IMR-90 (cell line): ENCODE data around the gene CREB5. TPM values are rescaled to one million over a fixed set of nuclear protein-coding genes. Genes with fewer than 3 reads are reported as not detected.

Experiments
- ATAC-seq: fragments of 200-7000 bp; cut with Tn5 transposase; 2 replicates; pipeline ENCODE4 v1.9.1; 2020; ENCODE audit warnings: low read depth, mild to moderate bottlenecking, moderate library complexity
- BruUV-seq: library from RNA; stranded (reverse); fragments of 400-500 nt; replicated peaks from 2 replicates; lab custom pipeline; 2021; lab: Mats Ljungman, UMichigan
- CTCF ChIA-PET: fragments of 300-600 bp; formaldehyde crosslinking; extraction: SDS; loops from one replicate; lab custom pipeline; 2021; ENCODE audit warnings: antibody characterized with exemption; lab: Yijun Ruan, JAX
- POLR2A ChIA-PET: fragments of 300-600 bp; sonication (Branson Sonifier 250); formaldehyde crosslinking; loops from one replicate; lab custom pipeline; 2022; ENCODE audit warnings: antibody characterized with exemption; ENCODE audit not compliant: unreplicated experiment; lab: Charles Lee
- DNase-seq: peaks from one replicate; pipeline ENCODE4 v3.0.0; 2013
- H2AFZ ChIP-seq: replicated peaks from 2 replicates; pipeline ENCODE3; 2013; ENCODE audit warnings: low read length, mild to moderate bottlenecking; ENCODE audit not compliant: poor library complexity
- H2AK5ac ChIP-seq: 2 replicates; pipeline ENCODE4 v1.6.1; 2013; ENCODE audit warnings: low read depth, low read length, inconsistent platforms
- H2AK9ac ChIP-seq: replicated peaks from 2 replicates; pipeline ENCODE3; 2013; ENCODE audit warnings: mild to moderate bottlenecking, low read depth, low read length, moderate library complexity; ENCODE audit not compliant: poor library complexity
- H2BK120ac ChIP-seq: 2 replicates; pipeline ENCODE4 v1.6.1; 2013; ENCODE audit warnings: low read depth, low read length, inconsistent platforms
- H2BK15ac ChIP-seq: 3 replicates; pipeline ENCODE4 v1.6.1; 2013; ENCODE audit warnings: low read depth, low read length, inconsistent platforms
- H2BK20ac ChIP-seq: 2 replicates; pipeline ENCODE4 v1.6.1; 2013; ENCODE audit warnings: low read depth, mild to moderate bottlenecking, inconsistent platforms, low read length, moderate library complexity
- H2BK5ac ChIP-seq: 2 replicates; pipeline ENCODE4 v1.6.1; 2013; ENCODE audit warnings: mild to moderate bottlenecking, low read depth, low read length, inconsistent platforms; ENCODE audit not compliant: poor library complexity, severe bottlenecking
- H3K14ac ChIP-seq: replicated peaks from 2 replicates; pipeline ENCODE4 v1.6.1; 2013; ENCODE audit warnings: low read depth, low read length, inconsistent platforms
- H3K18ac ChIP-seq: 2 replicates; pipeline ENCODE4 v1.6.1; 2013; ENCODE audit warnings: low read depth, low read length, control low read depth
- H3K23ac ChIP-seq: 2 replicates; pipeline ENCODE4 v1.6.1; 2013; ENCODE audit warnings: low read depth, low read length, inconsistent platforms
- H3K27ac ChIP-seq: 2 replicates; pipeline ENCODE4 v1.5.1; 2013; ENCODE audit warnings: mild to moderate bottlenecking, control low read depth, low read length; ENCODE audit not compliant: insufficient read depth
- H3K27me3 ChIP-seq: 2 replicates; pipeline ENCODE4 v1.6.1; 2013; ENCODE audit warnings: low read length; ENCODE audit not compliant: control insufficient read depth, insufficient read depth
- H3K36me3 ChIP-seq: 2 replicates; pipeline ENCODE4 v1.6.1; 2013; ENCODE audit warnings: low read length, mixed read lengths; ENCODE audit not compliant: control insufficient read depth, insufficient read depth
- H3K4ac ChIP-seq: 2 replicates; pipeline ENCODE4 v1.6.1; 2013; ENCODE audit warnings: low read depth, low read length, inconsistent platforms
- H3K4me1 ChIP-seq: 2 replicates; pipeline ENCODE4 v1.6.1; 2013; ENCODE audit warnings: low read length, mixed read lengths; ENCODE audit not compliant: control insufficient read depth, insufficient read depth
- H3K4me2 ChIP-seq: 2 replicates; pipeline ENCODE4 v1.6.1; 2013; ENCODE audit warnings: low read depth, mild to moderate bottlenecking, control low read depth, low read length, moderate library complexity
- H3K4me3 ChIP-seq: 2 replicates; pipeline ENCODE4 v1.5.1; 2013; ENCODE audit warnings: low read depth, mild to moderate bottlenecking, control low read depth, low read length, moderate library complexity; ENCODE audit not compliant: insufficient read depth
- H3K56ac ChIP-seq: 2 replicates; pipeline ENCODE4 v1.6.1; 2013; ENCODE audit warnings: low read length, inconsistent platforms; ENCODE audit not compliant: insufficient read depth; ENCODE audit errors: extremely low read depth
- H3K79me1 ChIP-seq, 2 experiments: 2 replicates each; pipeline ENCODE4 v1.6.1; 2013; ENCODE audit warnings: low read length in 2 of 2, inconsistent platforms in 1 of 2, low read depth in 1 of 2
- H3K9ac ChIP-seq: 2 replicates; pipeline ENCODE4 v1.6.1; 2013; ENCODE audit warnings: low read depth, low read length, control low read depth
- H3K9me1 ChIP-seq: 2 replicates; pipeline ENCODE4 v1.6.1; 2013; ENCODE audit warnings: low read length, inconsistent platforms; ENCODE audit not compliant: insufficient read depth
- H3K9me3 ChIP-seq: 2 replicates; pipeline ENCODE4 v1.6.1; 2013; ENCODE audit warnings: low read length; ENCODE audit not compliant: control insufficient read depth, insufficient read depth
- H4K20me1 ChIP-seq: 2 replicates; pipeline ENCODE4 v1.6.1; 2013; ENCODE audit warnings: low read length, inconsistent platforms; ENCODE audit not compliant: insufficient read depth
- H4K5ac ChIP-seq: 2 replicates; pipeline ENCODE4 v1.6.1; 2013; ENCODE audit warnings: mild to moderate bottlenecking, low read depth, low read length, control low read depth
- H4K8ac ChIP-seq, 2 experiments: 2 replicates each; pipeline ENCODE4 v1.6.1; 2013; ENCODE audit warnings: low read depth in 2 of 2, low read length in 2 of 2, control low read depth in 1 of 2, inconsistent platforms in 1 of 2
- H4K91ac ChIP-seq: 2 replicates; pipeline ENCODE4 v1.6.1; 2013; ENCODE audit warnings: low read depth, low read length, inconsistent platforms; ENCODE audit not compliant: insufficient read depth
- BHLHE40 ChIP-seq: fragments of 150-350 bp; IDR thresholded peaks from 2 replicates; pipeline ENCODE4 v1.6.1; 2016; ENCODE audit warnings: mild to moderate bottlenecking, low read depth, low read length
- CHD1 ChIP-seq: IDR thresholded peaks from 2 replicates; pipeline ENCODE4 v1.6.1; 2012; ENCODE audit warnings: low read depth, low read length, improper control_type of control experiment
- NFE2L2 ChIP-seq: fragments of 150-350 bp; IDR thresholded peaks from 2 replicates; pipeline ENCODE4 v1.6.1; 2016; ENCODE audit warnings: low read depth, mild to moderate bottlenecking, low read length
- POLR2A ChIP-seq: IDR thresholded peaks from 2 replicates; pipeline ENCODE4 v1.6.1; 2012; ENCODE audit warnings: mild to moderate bottlenecking, low read depth, low read length
- RAD21 ChIP-seq: IDR thresholded peaks from 2 replicates; pipeline ENCODE4 v1.6.1; 2012; ENCODE audit warnings: low read length, improper control_type of control experiment
- RCOR1 ChIP-seq: IDR thresholded peaks from 2 replicates; pipeline ENCODE4 v1.6.1; 2012; ENCODE audit warnings: mild to moderate bottlenecking, low read length, improper control_type of control experiment; ENCODE audit not compliant: insufficient replicate concordance
- WGBS, 2 experiments: methylation state at CpG; one replicate each; pipeline versions ENCODE4 v1.1.5 to v1.1.7; 2013; ENCODE audit warnings: missing lambda C conversion rate in 2 of 2; ENCODE audit not compliant: insufficient read length in 1 of 2; ENCODE audit errors: extremely low coverage in 2 of 2; 5-methylcytosine and 5-hydroxymethylcytosine counted together
- dilution Hi-C: fragments of 300-500 bp; cut with HindIII; formaldehyde crosslinking; loops from one replicate; pipeline ENCODE4 v1.14.3; 2018; ENCODE audit warnings: low sequenced_read_pairs; ENCODE audit not compliant: unreplicated experiment
- in situ Hi-C: fragments of 300-500 bp; cut with MboI; formaldehyde crosslinking; loops from 3 replicates; pipeline ENCODE4 v1.14.3; 2019; ENCODE audit warnings: low sequenced_read_pairs, inconsistent platforms, mixed read lengths
- intact Hi-C: fragments of 100-400 bp; cut with micrococcal nuclease; formaldehyde crosslinking; loops from 2 replicates; pipeline ENCODE4 v1.10.0; 2022
- polyA plus RNA-seq, 3 experiments: library from polyadenylated mRNA; depleted of rRNA; stranded (reverse); fragments of >200 nt; gene quantifications; 2 replicates each; pipeline ENCODE4 v1.2.3, GENCODE V29; 2012; ENCODE audit warnings: low replicate concordance in 1 of 3
- total RNA-seq: library from RNA; depleted of rRNA; stranded (reverse); fragments of >200 nt; gene quantifications from 2 replicates; pipeline ENCODE4 v1.2.3, GENCODE V29; 2012
- TF ChIP-seq, protein P1 (sequence below): fragments of 150-350 bp; IDR thresholded peaks from 2 replicates; pipeline ENCODE4 v1.6.1; 2016; ENCODE audit warnings: low read depth, mild to moderate bottlenecking, low read length, moderate library complexity, borderline replicate concordance

Gene CREB5
- total and polyA plus RNA-seq, 2 of the 4 experiments (the other 2 are of a cell fraction): 7.3 to 13.1 TPM

DNA sequence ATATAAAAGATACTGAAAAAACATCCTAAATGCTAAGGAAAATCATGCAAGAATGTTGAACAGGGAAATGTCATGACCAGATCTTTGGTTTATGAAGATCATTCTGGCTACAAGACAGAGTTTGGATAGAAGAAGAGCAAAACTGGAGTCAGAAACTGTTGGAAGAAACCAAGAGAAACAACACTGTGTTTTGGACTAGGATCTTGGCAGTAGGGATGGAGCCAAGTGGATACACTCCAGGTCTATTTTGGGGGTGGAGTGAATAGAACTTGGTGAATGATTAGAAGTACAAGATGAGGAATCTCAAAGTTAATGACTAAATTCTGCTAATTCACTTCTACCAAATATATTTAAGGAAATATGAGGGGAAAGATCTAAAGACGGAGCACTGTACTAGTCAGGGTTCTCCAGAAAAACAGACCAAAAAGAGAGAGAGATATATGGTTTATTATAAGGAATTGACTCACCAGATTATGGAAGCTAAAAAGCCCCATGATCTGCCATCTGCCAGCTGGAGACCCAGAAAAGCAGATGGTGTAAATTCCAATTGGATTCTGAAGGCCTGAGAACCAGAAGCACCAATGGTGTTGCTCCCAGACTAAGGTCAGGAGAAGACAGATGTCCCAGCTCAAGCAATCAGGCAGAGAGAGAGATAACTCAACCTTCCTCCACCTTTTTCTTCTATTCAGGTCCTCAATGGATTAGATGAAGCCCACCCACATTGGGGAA lies 290.9 kb downstream of the CREB5 start:
- Histone ChIP-seq H3K4ac (no peak overlapping the region), H4K8ac (no peak overlapping the region), H2BK5ac (no peak overlapping the region), H3K9ac (no peak overlapping the region), H3K23ac (no peak overlapping the region), H2BK120ac (no peak overlapping the region), H3K9me1 (no peaks in the 10 kb centered on the region), H2BK15ac (no peak overlapping the region), H3K9me3 (no peaks in the 10 kb centered on the region), H2AK9ac (no peak overlapping the region), H3K18ac (no peak overlapping the region), H3K4me2 (no peak overlapping the region), H3K27me3 (no peaks in the 10 kb centered on the region), H4K91ac (no peak overlapping the region), H3K14ac (no peak overlapping the region), H2AFZ (no peak overlapping the region), H3K56ac (no peak overlapping the region), H3K79me1 (no peaks in the 10 kb centered on the region; a peak in 1 of 4 replicates), H3K36me3 (no peaks in the 10 kb centered on the region), H3K4me3 (no peak overlapping the region), H2AK5ac (no peak overlapping the region), H4K20me1 (no peaks in the 10 kb centered on the region), H3K27ac (no peak overlapping the region), H2BK20ac (no peak overlapping the region), H3K4me1 (peaks cover 5% of the 10 kb centered on the region), H4K5ac (no peak overlapping the region)
- WGBS, 2 experiments: no CpG with 5 or more reads among the region's 1 CpG
- ChIA-PET CTCF (no interaction called here), POLR2A (no interaction called here)
- intact Hi-C loops: no loop called here
- no peak for DNase-seq
- in situ Hi-C loops: no loop called here
- no peak for ATAC-seq
- dilution Hi-C loops: no loop called here
- BruUV-seq: no TSS peak
- TF ChIP-seq RAD21 (no peak), BHLHE40 (no peak), CHD1 (no peak), POLR2A (no peak), NFE2L2 (no peak), RCOR1 (no peak)
- TF ChIP-seq, protein P1, sequence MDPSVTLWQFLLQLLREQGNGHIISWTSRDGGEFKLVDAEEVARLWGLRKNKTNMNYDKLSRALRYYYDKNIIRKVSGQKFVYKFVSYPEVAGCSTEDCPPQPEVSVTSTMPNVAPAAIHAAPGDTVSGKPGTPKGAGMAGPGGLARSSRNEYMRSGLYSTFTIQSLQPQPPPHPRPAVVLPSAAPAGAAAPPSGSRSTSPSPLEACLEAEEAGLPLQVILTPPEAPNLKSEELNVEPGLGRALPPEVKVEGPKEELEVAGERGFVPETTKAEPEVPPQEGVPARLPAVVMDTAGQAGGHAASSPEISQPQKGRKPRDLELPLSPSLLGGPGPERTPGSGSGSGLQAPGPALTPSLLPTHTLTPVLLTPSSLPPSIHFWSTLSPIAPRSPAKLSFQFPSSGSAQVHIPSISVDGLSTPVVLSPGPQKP: no peak
